Erythroblast (primary cell): ENCODE measurements around the gene RTN4.

ENCODE experiments used
- GATA1 ChIP-seq: IDR thresholded peaks from 2 replicates; pipeline ENCODE4 v1.6.1; 2011; ENCODE audit warnings: low read depth, mild to moderate bottlenecking, control low read depth, low read length, moderate library complexity
- POLR2A ChIP-seq: IDR thresholded peaks from 2 replicates; pipeline ENCODE4 v1.6.1; 2011; ENCODE audit warnings: mild to moderate bottlenecking, low read length

- no peak for TF ChIP-seq POLR2A
- no peak for TF ChIP-seq GATA1
These were observed 97.2 kb downstream of the RTN4 start for GRCh38 chr2:54952978-54953456.
